OCI-LY3 (cell line): ENCODE measurements around the gene SMIM8.

ENCODE experiments used
- CTCF ChIP-seq: fragments of 200-600, 300-600 bp; sonication (generic); IDR thresholded peaks from 2 replicates; pipeline ENCODE4 v1.5.1; 2014; ENCODE audit warnings: antibody characterized with exemption, low read length, low read depth
- EZH2phosphoT487 ChIP-seq: fragments of 200-600 bp; shearing (Covaris generic); IDR thresholded peaks from 2 replicates; pipeline ENCODE4 v1.6.1; 2018; ENCODE audit warnings: antibody characterized with exemption, mixed run types, low read depth

- TF ChIP-seq CTCF (no peak), EZH2phosphoT487 (no peak)
These were observed 47.6 kb upstream of the SMIM8 start for GRCh38 chr6:87274660-87275274.
